GM23338 (cell line): ENCODE data around the gene B4GALNT4. TPM values are rescaled to one million over a fixed set of nuclear protein-coding genes. Genes with fewer than 3 reads are reported as not detected.

Experiments used
- ATAC-seq: fragments of 200-7000 bp; cut with Tn5 transposase; 3 replicates; pipeline ENCODE4 v1.9.1; 2020
- DNase-seq: peaks from one replicate; pipeline ENCODE4 v3.0.0-alpha.2; 2015; ENCODE audit warnings: low spot score
- H2AFZ ChIP-seq: fragments of 200-600 bp; sonication (generic); 2 replicates; pipeline ENCODE4 v1.8.0; 2016; ENCODE audit warnings: antibody characterized with exemption, mild to moderate bottlenecking, moderate library complexity
- H3F3A ChIP-seq: fragments of 200-600 bp; sonication (generic); replicated peaks from 2 replicates; pipeline ENCODE4 v1.8.0; 2017; ENCODE audit warnings: antibody characterized with exemption, mixed run types, low read depth
- H3K27ac ChIP-seq: fragments of 200-600 bp; sonication (generic); 2 replicates; pipeline ENCODE4 v1.6.1; 2016; ENCODE audit warnings: low read depth
- H3K27me3 ChIP-seq: fragments of 200-600 bp; sonication (generic); 2 replicates; pipeline ENCODE4 v1.8.0; 2016; ENCODE audit warnings: mild to moderate bottlenecking, mixed run types, moderate library complexity; ENCODE audit not compliant: insufficient read depth
- H3K36me3 ChIP-seq: fragments of 200-600 bp; sonication (generic); 2 replicates; pipeline ENCODE4 v1.8.0; 2016; ENCODE audit warnings: mild to moderate bottlenecking; ENCODE audit not compliant: insufficient read depth
- H3K4me1 ChIP-seq: fragments of 200-600 bp; sonication (generic); 2 replicates; pipeline ENCODE4 v1.8.0; 2016; ENCODE audit warnings: mild to moderate bottlenecking, moderate library complexity; ENCODE audit not compliant: insufficient read depth
- H3K4me2 ChIP-seq: fragments of 200-600 bp; sonication (generic); 2 replicates; pipeline ENCODE4 v1.7.1; 2017; ENCODE audit warnings: mixed run types
- H3K4me3 ChIP-seq: fragments of 200-600 bp; sonication (generic); 2 replicates; pipeline ENCODE4 v1.6.1; 2016; ENCODE audit warnings: mixed run types
- H3K79me2 ChIP-seq: fragments of 200-600 bp; sonication (generic); replicated peaks from 2 replicates; pipeline ENCODE4 v1.8.0; 2017; ENCODE audit warnings: mild to moderate bottlenecking; ENCODE audit not compliant: insufficient read depth
- H3K9me2 ChIP-seq: fragments of 200-600 bp; sonication (generic); 2 replicates; pipeline ENCODE4 v1.8.0; 2017; ENCODE audit not compliant: insufficient read depth
- H4K20me1 ChIP-seq: fragments of 200-600 bp; sonication (generic); replicated peaks from 2 replicates; pipeline ENCODE4 v1.8.0; 2017; ENCODE audit warnings: mild to moderate bottlenecking; ENCODE audit not compliant: insufficient read depth
- H3K27ac Mint-ChIP-seq: 2 replicates; pipeline ENCODE4 v1.8.0; 2020; ENCODE audit warnings: inconsistent platforms, mild to moderate bottlenecking, moderate library complexity, mixed read lengths
- H3K27me3 Mint-ChIP-seq: 3 replicates; pipeline ENCODE4 v1.8.0; 2022; ENCODE audit warnings: low read depth, mild to moderate bottlenecking, moderate library complexity, mixed read lengths, inconsistent platforms; ENCODE audit not compliant: insufficient read depth, poor library complexity
- H3K36me3 Mint-ChIP-seq: 3 replicates; pipeline ENCODE4 v1.8.0; 2021; ENCODE audit warnings: low read depth, mild to moderate bottlenecking, inconsistent platforms, moderate library complexity, mixed read lengths
- H3K4me1 Mint-ChIP-seq: 3 replicates; pipeline ENCODE4 v1.8.0; 2020; ENCODE audit warnings: mild to moderate bottlenecking, inconsistent platforms, mixed read lengths
- H3K4me3 Mint-ChIP-seq: 3 replicates; pipeline ENCODE4 v1.8.0; 2021; ENCODE audit warnings: moderate library complexity, mild to moderate bottlenecking, inconsistent platforms, mixed read lengths
- H3K9me3 Mint-ChIP-seq: 3 replicates; pipeline ENCODE4 v1.8.0; 2020; ENCODE audit warnings: moderate library complexity, mild to moderate bottlenecking, inconsistent platforms, mixed read lengths
- CTCF ChIP-seq, 2 experiments: fragments of 200-600 bp in 1 of 2; sonication (generic) in 1 of 2; conservative IDR thresholded peaks; 2 replicates each; pipeline versions ENCODE4 v1.5.1 to v1.6.1; 2016 to 2017; ENCODE audit warnings: antibody characterized with exemption in 2 of 2, low read depth in 2 of 2, mild to moderate bottlenecking in 2 of 2, moderate library complexity in 1 of 2
- EZH2 ChIP-seq: fragments of 200-600 bp; sonication (generic); IDR thresholded peaks from one replicate; pipeline ENCODE4 v1.8.0; 2017; ENCODE audit warnings: antibody characterized with exemption, mild to moderate bottlenecking, low read depth; ENCODE audit not compliant: unreplicated experiment
- NANOG ChIP-seq: IDR thresholded peaks from 2 replicates; pipeline ENCODE4 v1.6.1; 2016; ENCODE audit warnings: antibody characterized with exemption, borderline replicate concordance
- POLR2AphosphoS5 ChIP-seq: IDR thresholded peaks from 2 replicates; pipeline ENCODE4 v1.6.1; 2016; ENCODE audit warnings: antibody characterized with exemption, low read depth
- REST ChIP-seq: IDR thresholded peaks from one replicate; pipeline ENCODE4 v1.6.1; 2018; ENCODE audit warnings: antibody characterized with exemption; ENCODE audit not compliant: unreplicated experiment
- ZNF114 ChIP-seq: fragments of 250-450 bp; sonication (Bioruptor Pico); IDR thresholded peaks from 2 replicates; pipeline ENCODE4 v1.5.0; 2020; ENCODE audit warnings: mild to moderate bottlenecking, moderate library complexity
- ZNF331 ChIP-seq: fragments of 250-450 bp; sonication (Bioruptor Pico); IDR thresholded peaks from 2 replicates; pipeline ENCODE4 v1.5.0; 2020; ENCODE audit warnings: low read depth, mild to moderate bottlenecking, moderate library complexity
- ZNF462 ChIP-seq: fragments of 250-450 bp; sonication (Bioruptor Pico); IDR thresholded peaks from 2 replicates; pipeline ENCODE4 v1.5.0; 2020; ENCODE audit warnings: mild to moderate bottlenecking, moderate library complexity
- polyA plus RNA-seq: library from polyadenylated mRNA; unstranded; fragments of >200 nt; fragmentation: Nextera tagmentation; extraction: Ambion mirVana; gene quantifications from 2 replicates; pipeline ENCODE4 v1.2.1, GENCODE V29; 2016
- total RNA-seq: library from RNA; depleted of rRNA; stranded (reverse); fragments of >200 nt; shearing (Covaris generic); gene quantifications from 2 replicates; pipeline ENCODE4 v1.2.3, GENCODE V29; 2014

The B4GALNT4 gene
- total and polyA plus RNA-seq, 2 experiments from 2014 or later: 49.9 to 92.6 TPM

- Histone ChIP-seq H3K27me3 (no peaks in the 10 kb centered on the region), H3K27ac (no peak overlapping the region), H3K4me2 (no peak overlapping the region), H3K79me2 (no peaks in the 10 kb centered on the region), H3K9me2 (no peaks in the 10 kb centered on the region), H3F3A (0 out of 2 replicates have a peak, but pooled peaks cover 2% of the 10 kb centered on the region), H3K36me3 (no peaks in the 10 kb centered on the region), H3K4me3 (no peak overlapping the region), H3K4me1 (no peaks in the 10 kb centered on the region), H2AFZ (no peak overlapping the region), H4K20me1 (no peaks in the 10 kb centered on the region)
- Mint-ChIP-seq H3K9me3 (peaks cover 3% of the 10 kb centered on the region; the same call in 2 of the 3 replicates), H3K27ac (no peak overlapping the region), H3K4me3 (no peak overlapping the region), H3K27me3 (peaks cover 7% of the 10 kb centered on the region), H3K4me1 (peaks cover 3% of the 10 kb centered on the region; the same call in 1 of the 3 replicates), H3K36me3 (peaks cover 4% of the 10 kb centered on the region)
- DNase-seq: no peak
- ATAC-seq: peak; percentile 62
- no peak for TF ChIP-seq CTCF (conservative IDR thresholded peaks at IDR 0.05; ENCODE audit: low read depth in 2 of 2)
- TF ChIP-seq NANOG: no peak
- TF ChIP-seq ZNF114: no peak
- no peak for TF ChIP-seq EZH2
- no peak for TF ChIP-seq POLR2AphosphoS5
- TF ChIP-seq REST: no peak
- no peak for TF ChIP-seq ZNF462 (CRISPR knock-in tag)
- TF ChIP-seq ZNF331: no peak
These were observed 60.7 kb downstream of the B4GALNT4 start for GRCh38 chr11:429931-430456.
